Lung (tissue), 12 donors: Measurements from ENCODE around the gene EFHC2. TPM values are rescaled to one million over a fixed set of nuclear protein-coding genes. Genes with fewer than 3 reads are reported as not detected.
A peak's percentile ranks its signal among the peaks of the same experiment; 100 is the strongest.

Experiments used
- ATAC-seq: fragments of 200-7000 bp; cut with Tn5 transposase; one replicate; pipeline ENCODE4 v1.9.1; 2020; ENCODE audit warnings: moderate number of reproducible peaks; ENCODE audit not compliant: insufficient read depth, low FRiP score
- DNase-seq, 3 donors: peaks; one replicate each; pipeline ENCODE4 v3.0.0-alpha.2; 2013 to 2017
- H3K27ac ChIP-seq, 2 donors: one replicate each; pipeline ENCODE4 v1.5.1; 2013; ENCODE audit warnings: mild to moderate bottlenecking in 2 of 2, moderate library complexity in 2 of 2, control low read depth in 1 of 2, inconsistent platforms in 1 of 2, low read depth in 1 of 2, low read length in 1 of 2
- H3K27me3 ChIP-seq, 3 donors: one replicate each; pipeline ENCODE4 v1.5.1; 2013; ENCODE audit warnings: low read length in 2 of 3; ENCODE audit not compliant: control insufficient read depth in 3 of 3, insufficient read depth in 3 of 3
- H3K36me3 ChIP-seq, 4 donors: one replicate each; pipeline ENCODE4 v1.5.1; 2013; ENCODE audit warnings: low read length in 4 of 4, mild to moderate bottlenecking in 1 of 4, moderate library complexity in 1 of 4; ENCODE audit not compliant: control insufficient read depth in 4 of 4, insufficient read depth in 4 of 4
- H3K4me1 ChIP-seq, 5 donors: one replicate each; pipeline ENCODE4 v1.5.1; 2013; ENCODE audit warnings: low read length in 5 of 5, mild to moderate bottlenecking in 2 of 5, moderate library complexity in 1 of 5; ENCODE audit not compliant: control insufficient read depth in 5 of 5, insufficient read depth in 5 of 5
- H3K4me3 ChIP-seq: one replicate; pipeline ENCODE4 v1.5.1; 2013; ENCODE audit warnings: mild to moderate bottlenecking, control low read depth, moderate library complexity
- H3K9ac ChIP-seq, 2 donors: one replicate each; pipeline ENCODE4 v1.5.1; 2013; ENCODE audit warnings: low read length in 2 of 2, control low read depth in 1 of 2; ENCODE audit not compliant: insufficient read depth in 1 of 2
- H3K9me3 ChIP-seq, 4 donors: one replicate each; pipeline ENCODE4 v1.5.1; 2013; ENCODE audit warnings: low read length in 3 of 4, mild to moderate bottlenecking in 1 of 4, moderate library complexity in 1 of 4; ENCODE audit not compliant: control insufficient read depth in 4 of 4, insufficient read depth in 3 of 4
- WGBS, 2 donors: extraction: QIAGEN DNeasy Blood & Tissue Kit; methylation state at CpG; one replicate each; pipeline ENCODE4 v1.1.7; 2013; 5-methylcytosine and 5-hydroxymethylcytosine counted together
- polyA plus RNA-seq, 2 donors: library from polyadenylated mRNA; stranded (reverse); fragments of 200-250 nt; gene quantifications; one replicate each; pipeline ENCODE4 v1.2.1, GENCODE V29; 2013
- total RNA-seq, 2 donors: library from RNA; depleted of rRNA in 1 of 2; stranded (reverse); fragments of >200 nt in 1 of 2; gene quantifications; one replicate each; pipeline ENCODE4 v1.2.1, GENCODE V29; 2014 to 2021
- TF ChIP-seq, protein P1 (sequence below): IDR thresholded peaks from 2 replicates; pipeline ENCODE4 v1.5.1; 2012; ENCODE audit warnings: mild to moderate bottlenecking; ENCODE audit errors: control extremely low read depth, extremely low read depth
- donor health status: control.
- donor health status: control.
- donor health status: Bipolar disorder and iron deficiency.
- donor health status: healthy.
- donor health status: DM: yes; HTN: yes; CAD: no.

Gene EFHC2
- total and polyA plus RNA-seq, 4 donors, result 2.4 to 8.3 (median 5.0) TPM

DNA sequence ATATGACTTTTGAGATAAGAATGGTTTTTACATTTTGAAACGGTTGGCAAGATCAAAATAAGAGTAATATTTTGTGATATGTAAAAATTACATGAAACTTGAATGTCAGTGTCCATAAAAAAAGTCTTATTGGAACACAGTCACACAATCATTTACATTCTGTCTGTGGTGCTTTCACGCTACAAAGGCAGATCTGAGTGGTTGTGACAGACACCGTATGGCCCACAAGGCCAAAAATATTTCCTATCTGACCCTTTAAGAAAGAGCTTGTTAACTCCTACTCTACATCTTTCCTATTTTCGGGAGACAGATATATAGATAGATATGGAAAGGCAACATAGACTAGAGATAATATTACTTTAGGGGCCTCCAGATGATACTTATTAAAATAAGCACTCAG, 101.9 kb downstream of the EFHC2 start:
- H3K27me3 ChIP-seq, result peaks cover 0 to 23% (median 22%) of the 10 kb centered on the region in 3 donors
- no peak overlapping the region for H3K9ac ChIP-seq
- DNase-seq (peak in 2 of 3 donors; percentile 33 to 51), ATAC-seq (no peak)
- no peak overlapping the region for H3K27ac ChIP-seq
- WGBS, 2 donors, result 72 to 85% methylated on average over 4 of the region's 4 CpGs
- TF ChIP-seq, protein P1, sequence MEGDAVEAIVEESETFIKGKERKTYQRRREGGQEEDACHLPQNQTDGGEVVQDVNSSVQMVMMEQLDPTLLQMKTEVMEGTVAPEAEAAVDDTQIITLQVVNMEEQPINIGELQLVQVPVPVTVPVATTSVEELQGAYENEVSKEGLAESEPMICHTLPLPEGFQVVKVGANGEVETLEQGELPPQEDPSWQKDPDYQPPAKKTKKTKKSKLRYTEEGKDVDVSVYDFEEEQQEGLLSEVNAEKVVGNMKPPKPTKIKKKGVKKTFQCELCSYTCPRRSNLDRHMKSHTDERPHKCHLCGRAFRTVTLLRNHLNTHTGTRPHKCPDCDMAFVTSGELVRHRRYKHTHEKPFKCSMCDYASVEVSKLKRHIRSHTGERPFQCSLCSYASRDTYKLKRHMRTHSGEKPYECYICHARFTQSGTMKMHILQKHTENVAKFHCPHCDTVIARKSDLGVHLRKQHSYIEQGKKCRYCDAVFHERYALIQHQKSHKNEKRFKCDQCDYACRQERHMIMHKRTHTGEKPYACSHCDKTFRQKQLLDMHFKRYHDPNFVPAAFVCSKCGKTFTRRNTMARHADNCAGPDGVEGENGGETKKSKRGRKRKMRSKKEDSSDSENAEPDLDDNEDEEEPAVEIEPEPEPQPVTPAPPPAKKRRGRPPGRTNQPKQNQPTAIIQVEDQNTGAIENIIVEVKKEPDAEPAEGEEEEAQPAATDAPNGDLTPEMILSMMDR, result no peak
- H3K9me3 ChIP-seq, result no peaks in the 10 kb centered on the region
- no peak overlapping the region for H3K4me3 ChIP-seq
- no peaks in the 10 kb centered on the region for H3K4me1 ChIP-seq
- H3K36me3 ChIP-seq, result no peaks in the 10 kb centered on the region

DNA sequence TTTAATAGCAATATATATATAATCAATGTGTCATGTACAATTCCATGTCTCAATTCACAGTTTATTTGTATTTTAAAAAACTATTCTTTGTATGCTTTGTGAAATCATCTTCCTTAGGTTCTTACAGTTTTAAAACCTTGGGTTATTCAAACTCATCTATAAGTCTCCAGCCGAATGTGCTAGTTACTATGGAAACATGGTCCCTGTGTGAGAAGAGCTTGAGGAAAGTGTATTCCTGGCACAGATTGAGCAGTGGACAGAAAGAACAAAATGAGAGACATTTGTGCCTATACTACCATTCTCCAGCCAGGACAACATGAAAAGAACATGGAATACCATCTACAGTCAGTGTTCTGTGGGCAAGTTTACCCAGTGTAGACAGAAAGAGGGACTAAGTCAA, 103.4 kb downstream of the EFHC2 start:
- 80 to 86% methylated on average over 1 of the region's 1 CpG for WGBS, 2 donors
- DNase-seq, result no peak
- H3K4me1 ChIP-seq, result no peaks in the 10 kb centered on the region
- ATAC-seq, result no peak
- H3K9ac ChIP-seq, result no peak overlapping the region
- H3K27ac ChIP-seq, result no peak overlapping the region
- TF ChIP-seq, protein P1, result no peak
- H3K4me3 ChIP-seq, result no peak overlapping the region
- peaks cover 0 to 33% (median 18%) of the 10 kb centered on the region in 3 donors for H3K27me3 ChIP-seq
- H3K9me3 ChIP-seq, result peaks cover 0 to 2% (median 0%) of the 10 kb centered on the region in 4 donors
- no peaks in the 10 kb centered on the region for H3K36me3 ChIP-seq

DNA sequence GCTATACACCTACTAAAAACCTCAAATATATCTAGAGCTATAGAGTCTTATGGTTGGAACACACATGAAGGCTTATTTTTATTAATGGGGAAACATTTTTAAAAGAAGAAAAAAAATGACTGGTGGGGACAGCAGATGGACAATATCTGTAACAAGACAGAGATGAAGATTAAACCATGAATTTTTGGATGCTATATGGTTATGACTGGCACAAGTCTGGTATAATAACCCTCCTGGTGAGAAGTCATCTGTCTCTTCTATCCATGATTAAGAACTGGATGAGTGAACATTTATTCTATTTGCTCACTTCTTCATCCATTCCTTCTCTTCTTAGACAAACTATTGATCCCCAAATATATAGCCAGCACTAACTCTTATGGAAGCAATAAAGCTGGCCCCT, 104.4 kb downstream of the EFHC2 start:
- TF ChIP-seq, protein P1, result no peak
- Histone ChIP-seq H3K27me3 (peaks cover 0 to 42% (median 18%) of the 10 kb centered on the region in 3 donors), H3K27ac (no peak overlapping the region), H3K4me3 (no peak overlapping the region), H3K9me3 (peaks cover 0 to 2% (median 0%) of the 10 kb centered on the region in 4 donors), H3K4me1 (no peaks in the 10 kb centered on the region), H3K36me3 (no peaks in the 10 kb centered on the region), H3K9ac (no peak overlapping the region)
- DNase-seq, result no peak
- ATAC-seq, result no peak

DNA sequence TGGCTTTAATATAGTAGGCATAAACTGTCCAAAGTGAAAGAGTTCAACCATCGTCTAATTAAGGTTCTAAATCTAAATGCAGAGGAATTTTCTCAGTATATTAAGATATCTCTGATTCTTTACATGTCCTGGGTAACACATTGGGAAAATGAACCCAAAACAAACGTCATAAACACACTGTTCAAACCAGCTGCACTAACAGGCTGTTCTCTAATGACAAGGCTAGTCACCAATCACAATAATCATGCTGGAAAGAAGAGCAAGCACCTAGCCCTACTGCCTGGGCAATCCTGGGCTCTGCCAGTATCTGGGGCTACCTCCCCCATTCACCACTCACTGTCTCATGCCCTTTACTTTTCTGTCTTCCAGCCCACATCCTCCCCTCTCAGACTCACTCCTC, 107.9 kb downstream of the EFHC2 start:
- WGBS, 2 donors, result 59 to 87% methylated on average over 2 of the region's 2 CpGs
- Histone ChIP-seq H3K9ac (no peak overlapping the region), H3K36me3 (no peaks in the 10 kb centered on the region), H3K4me3 (no peak overlapping the region), H3K27me3 (peaks cover 0 to 45% (median 10%) of the 10 kb centered on the region in 3 donors), H3K27ac (no peak overlapping the region), H3K4me1 (no peaks in the 10 kb centered on the region), H3K9me3 (peaks cover 0 to 2% (median 0%) of the 10 kb centered on the region in 4 donors)
- ATAC-seq, result no peak
- TF ChIP-seq, protein P1, result no peak
- no peak for DNase-seq
